Common myeloid progenitor, CD34-positive (primary cell): Measurements from ENCODE around the gene EHD4.

Source experiments
- CTCF ChIA-PET: fragments of 350-600 bp; sonication (Branson Sonifier 250); formaldehyde crosslinking; loops from one replicate; lab custom pipeline; 2021; ENCODE audit warnings: antibody characterized with exemption; lab: Charles Lee
- POLR2A ChIA-PET: fragments of 350-600 bp; sonication (Branson Sonifier 250); formaldehyde crosslinking; loops from one replicate; lab custom pipeline; 2021; ENCODE audit warnings: antibody characterized with exemption; lab: Charles Lee
- DNase-seq, 3 donors: peaks; one replicate each; pipeline versions ENCODE4 v3.0.0 to v3.0.0-alpha.2; 2013
- H3K27ac ChIP-seq, 2 experiments: 1 replicate in 1 of 2; 2 replicates in 1 of 2; pipeline ENCODE4 v1.7.0; 2013; ENCODE audit warnings: inconsistent platforms in 2 of 2, low read length in 2 of 2, mild to moderate bottlenecking in 2 of 2, low read depth in 1 of 2, moderate library complexity in 1 of 2; ENCODE audit not compliant: severe bottlenecking in 2 of 2, insufficient read depth in 1 of 2, poor library complexity in 1 of 2
- H3K27me3 ChIP-seq, 5 experiments: replicated peaks in 2 of 5; 1 replicate in 3 of 5; 2 replicates in 2 of 5; pipeline versions ENCODE4 v1.6.1 to v1.7.0; 2013; ENCODE audit warnings: low read length in 4 of 5, mild to moderate bottlenecking in 2 of 5, moderate library complexity in 2 of 5, inconsistent platforms in 1 of 5; ENCODE audit not compliant: insufficient read depth in 5 of 5, control insufficient read depth in 4 of 5
- H3K36me3 ChIP-seq, 4 experiments: 1 replicate in 2 of 4; 2 replicates in 2 of 4; pipeline versions ENCODE4 v1.6.1 to v1.7.0; 2013; ENCODE audit warnings: low read length in 3 of 4, control low read depth in 1 of 4, mild to moderate bottlenecking in 1 of 4; ENCODE audit not compliant: control insufficient read depth in 4 of 4, insufficient read depth in 4 of 4
- H3K4me1 ChIP-seq, 4 experiments: 1 replicate in 3 of 4; 2 replicates in 1 of 4; pipeline versions ENCODE4 v1.6.1 to v1.7.1; 2013; ENCODE audit warnings: low read length in 3 of 4, mild to moderate bottlenecking in 3 of 4, control low read depth in 1 of 4, inconsistent platforms in 1 of 4, moderate library complexity in 1 of 4; ENCODE audit not compliant: control insufficient read depth in 4 of 4, insufficient read depth in 4 of 4; ENCODE audit errors: control extremely low read depth in 1 of 4
- H3K4me3 ChIP-seq, 7 experiments: 1 replicate in 4 of 7; 2 replicates in 3 of 7; pipeline versions ENCODE4 v1.5.1 to v1.7.0; 2013; ENCODE audit warnings: mild to moderate bottlenecking in 7 of 7, low read length in 6 of 7, moderate library complexity in 6 of 7, inconsistent platforms in 2 of 7, low read depth in 2 of 7, control low read depth in 1 of 7; ENCODE audit not compliant: insufficient read depth in 4 of 7, control insufficient read depth in 1 of 7; ENCODE audit errors: extremely low read depth in 1 of 7
- H3K9me3 ChIP-seq, 5 experiments: 1 replicate in 4 of 5; 2 replicates in 1 of 5; pipeline versions ENCODE4 v1.6.1 to v1.7.1; 2013; ENCODE audit warnings: low read length in 4 of 5, mild to moderate bottlenecking in 2 of 5, inconsistent platforms in 1 of 5, low read depth in 1 of 5, moderate library complexity in 1 of 5; ENCODE audit not compliant: control insufficient read depth in 4 of 5, insufficient read depth in 2 of 5; ENCODE audit errors: control extremely low read depth in 1 of 5
- WGBS: methylation state at CpG from one replicate; pipeline ENCODE4 v1.1.5; 2013; ENCODE audit not compliant: insufficient coverage; 5-methylcytosine and 5-hydroxymethylcytosine counted together

Gene EHD4

DNA sequence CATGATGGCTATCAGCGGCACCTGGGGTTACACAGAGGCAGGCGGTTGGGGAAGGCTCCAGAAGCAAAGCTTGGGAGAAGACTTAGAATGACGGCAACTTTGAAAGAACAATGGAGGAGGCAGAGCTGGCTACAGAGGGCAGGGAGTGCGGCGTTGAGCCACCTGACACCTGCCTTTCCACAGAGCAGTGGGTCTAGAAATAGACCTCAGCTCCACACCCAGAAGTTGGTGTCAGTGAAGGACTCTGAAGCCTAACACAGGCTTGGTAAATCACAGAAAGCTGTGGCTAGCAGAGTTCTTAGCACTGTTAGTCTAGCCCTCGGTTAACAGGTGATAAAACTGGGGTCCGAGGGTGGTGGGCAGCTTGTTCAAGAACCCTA, 23.1 kb upstream of the EHD4 start:
- H3K27ac ChIP-seq: no peak overlapping the region
- ChIA-PET CTCF (interaction anchor here (0.7 to 4.4 kb wide), 7 partner anchors 10 to 68 kb away, joined by 3 to 14 read pairs (median 6); no protein-coding TSS in a partner anchor), POLR2A (no interaction called here)
- no peak overlapping the region for H3K4me3 ChIP-seq
- H3K27me3 ChIP-seq: peaks cover 0 to 2% (median 0%) of the 10 kb centered on the region in 5 experiments
- no peaks in the 10 kb centered on the region for H3K4me1 ChIP-seq
- H3K9me3 ChIP-seq: no peaks in the 10 kb centered on the region
- no peaks in the 10 kb centered on the region for H3K36me3 ChIP-seq
- WGBS: 99% methylated on average over 6 of the region's 7 CpGs
- no peak for DNase-seq

DNA sequence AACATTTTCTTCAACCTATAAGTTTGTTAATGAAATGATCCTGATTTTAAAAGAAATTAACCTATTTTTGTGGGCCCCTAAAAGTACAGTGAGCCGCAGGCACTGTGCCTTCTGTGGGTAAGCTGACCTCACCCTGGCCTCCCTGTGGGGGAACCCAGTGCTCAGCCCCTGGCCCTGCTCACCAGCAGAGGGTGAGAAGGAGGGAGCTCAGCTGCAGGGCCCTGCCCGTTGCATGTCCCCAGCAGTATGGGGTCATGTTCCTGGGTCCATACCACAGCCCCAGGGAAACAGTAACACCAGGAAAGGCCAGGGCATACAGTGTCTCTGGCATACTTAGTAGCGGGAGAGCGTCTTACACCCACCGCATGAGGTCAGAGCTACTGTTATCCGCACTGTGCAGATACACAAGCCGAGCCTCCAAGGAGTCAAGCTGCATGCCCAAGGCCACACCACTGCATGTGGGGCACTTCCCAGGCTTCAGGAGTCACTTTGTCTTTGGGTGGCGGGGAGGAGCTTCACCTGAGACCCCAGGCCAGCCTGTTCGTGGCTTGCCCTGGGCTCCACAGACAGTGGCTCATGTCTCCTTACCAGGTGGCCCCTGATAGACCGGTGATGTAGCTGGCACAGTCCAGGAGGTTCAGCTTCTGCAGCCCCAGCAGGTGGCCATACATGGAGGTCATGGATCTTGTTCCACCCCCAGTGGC, 22.6 kb upstream of the EHD4 start:
- Histone ChIP-seq H3K36me3 (no peaks in the 10 kb centered on the region), H3K9me3 (no peaks in the 10 kb centered on the region), H3K27me3 (peaks cover 0 to 2% (median 0%) of the 10 kb centered on the region in 5 experiments), H3K4me1 (no peaks in the 10 kb centered on the region), H3K4me3 (no peak overlapping the region), H3K27ac (no peak overlapping the region)
- ChIA-PET POLR2A (no interaction called here), CTCF (interaction anchor here (0.7 to 4.4 kb wide), 7 partner anchors 10 to 68 kb away, joined by 3 to 14 read pairs (median 6); no protein-coding TSS in a partner anchor)
- no peak for DNase-seq
- 88% methylated on average over 10 of the region's 10 CpGs for WGBS

- Histone ChIP-seq H3K4me3 (no peak overlapping the region), H3K36me3 (no peaks in the 10 kb centered on the region), H3K27me3 (no peaks in the 10 kb centered on the region), H3K4me1 (no peaks in the 10 kb centered on the region), H3K9me3 (no peaks in the 10 kb centered on the region), H3K27ac (no peak overlapping the region)
- no peak for DNase-seq
- ChIA-PET POLR2A (no interaction called here), CTCF (interaction anchor here (0.7 to 4.4 kb wide), 4 partner anchors 14 to 142 kb away, joined by 4 to 14 read pairs (median 5); no protein-coding TSS in a partner anchor)
- 86% methylated on average over 4 of the region's 5 CpGs for WGBS
Observed at GRCh38 chr15:41994171-41994650, 21.9 kb upstream of the EHD4 start.

GRCh38 chr15:41993472-41994170, 21.3 kb upstream of the EHD4 start:
- H3K36me3 ChIP-seq: no peaks in the 10 kb centered on the region
- no peak overlapping the region for H3K27ac ChIP-seq
- H3K4me1 ChIP-seq: no peaks in the 10 kb centered on the region
- H3K27me3 ChIP-seq: no peaks in the 10 kb centered on the region
- H3K4me3 ChIP-seq: no peak overlapping the region
- POLR2A ChIA-PET: no interaction called here
- CTCF ChIA-PET: interaction anchor here (0.7 to 4.4 kb wide), 5 partner anchors 13 to 144 kb away, joined by 4 to 14 read pairs (median 4); no protein-coding TSS in a partner anchor
- 92% methylated on average over 7 of the region's 11 CpGs for WGBS
- H3K9me3 ChIP-seq: no peaks in the 10 kb centered on the region
- DNase-seq: no peak

- Histone ChIP-seq H3K4me1 (no peaks in the 10 kb centered on the region), H3K36me3 (no peaks in the 10 kb centered on the region), H3K9me3 (no peaks in the 10 kb centered on the region), H3K4me3 (no peak overlapping the region), H3K27me3 (no peaks in the 10 kb centered on the region), H3K27ac (no peak overlapping the region)
- ChIA-PET CTCF (interaction anchor here (1.0 to 7.5 kb wide), 6 partner anchors 7 to 145 kb away, joined by 3 to 48 read pairs (median 5); no protein-coding TSS in a partner anchor), POLR2A (no interaction called here)
- no peak for DNase-seq
- WGBS: 94% methylated on average over 7 of the region's 7 CpGs
Observed at GRCh38 chr15:41992803-41993190, 20.4 kb upstream of the EHD4 start.

GRCh38 chr15:41992151-41992802, 19.9 kb upstream of the EHD4 start:
- POLR2A ChIA-PET: no interaction called here
- Histone ChIP-seq H3K4me1 (no peaks in the 10 kb centered on the region), H3K9me3 (no peaks in the 10 kb centered on the region), H3K27me3 (no peaks in the 10 kb centered on the region), H3K4me3 (no peak overlapping the region), H3K36me3 (no peaks in the 10 kb centered on the region), H3K27ac (no peak overlapping the region)
- WGBS: 98% methylated on average over 16 of the region's 18 CpGs
- CTCF ChIA-PET: interaction anchor here (0.8 to 7.5 kb wide), 6 partner anchors 8 to 146 kb away, joined by 3 to 48 read pairs (median 9); no protein-coding TSS in a partner anchor
- DNase-seq: no peak
